TTC549 (cell line): ENCODE measurements around the gene PRAC1.
"Not testable (repeated sequence)": the region's sequence is repeated elsewhere in the genome, so short reads cannot be mapped to it uniquely, and the experiment has no call there.

Source experiments
- FAIRE-seq: peaks from 2 replicates; lab custom pipeline; 2012; peaks lifted over from hg19 to GRCh38; lab: Jason Lieb, UNC

PRAC1 gene

GRCh38 chr17:48726916-48727286 lies 4.6 kb upstream of the PRAC1 start:
- FAIRE-seq: no peak

- no peak for FAIRE-seq
These were observed 4.0 kb upstream of the PRAC1 start for GRCh38 chr17:48726114-48726915.

GRCh38 chr17:48725288-48726064 lies 3.2 kb upstream of the PRAC1 start:
- FAIRE-seq: no peak

- no peak for FAIRE-seq
These were observed 2.6 kb upstream of the PRAC1 start for GRCh38 chr17:48725004-48725287.

GRCh38 chr17:48724251-48725003 lies 2.1 kb upstream of the PRAC1 start:
- peak; percentile 26 for FAIRE-seq

- no peak for FAIRE-seq
These were observed 1.3 kb upstream of the PRAC1 start for GRCh38 chr17:48723423-48724250.

GRCh38 chr17:48722915-48723422 lies 651 bp upstream of the PRAC1 start, which contains the start of gene PRAC2:
PRAC2 (plus strand) TSS chr17:48723185; CDS start chr17:48724411, 1,226 bp downstream.
- no peak for FAIRE-seq

GRCh38 chr17:48721009-48721402 lies 1.3 kb downstream of the PRAC1 start:
- FAIRE-seq: no peak

- no peak for FAIRE-seq
These were observed 1.9 kb downstream of the PRAC1 start for GRCh38 chr17:48720266-48721008.

GRCh38 chr17:48719642-48720265 lies 2.6 kb downstream of the PRAC1 start:
- FAIRE-seq: no peak

GRCh38 chr17:48718761-48719641 lies 3.3 kb downstream of the PRAC1 start:
- no peak for FAIRE-seq

GRCh38 chr17:48718227-48718760 lies 4.0 kb downstream of the PRAC1 start:
- no peak for FAIRE-seq

- FAIRE-seq: no peak
These were observed 4.7 kb downstream of the PRAC1 start for GRCh38 chr17:48717367-48718226.

GRCh38 chr17:48716549-48716948 lies 5.8 kb downstream of the PRAC1 start:
- not testable (repeated sequence) for FAIRE-seq

GRCh38 chr17:48715496-48716399 lies 6.6 kb downstream of the PRAC1 start:
- FAIRE-seq: no peak

- FAIRE-seq: no peak
These were observed 11.2 kb downstream of the PRAC1 start for GRCh38 chr17:48711128-48711527.
